Colonic mucosa (tissue), 4 donors: ENCODE data around the gene DCUN1D2. TPM values are rescaled to one million over a fixed set of nuclear protein-coding genes. Genes with fewer than 3 reads are reported as not detected.

Source experiments
- DNase-seq: peaks from one replicate; pipeline ENCODE4 v3.0.0-alpha.2; 2020
- H3K27ac ChIP-seq: fragments of 200-600 bp; one replicate; pipeline ENCODE4 v1.8.0; 2021
- H3K27me3 ChIP-seq: fragments of 200-600 bp; one replicate; pipeline ENCODE4 v1.8.0; 2021
- H3K36me3 ChIP-seq: fragments of 200-600 bp; one replicate; pipeline ENCODE4 v1.8.0; 2021
- H3K4me1 ChIP-seq: fragments of 200-600 bp; one replicate; pipeline ENCODE4 v1.8.0; 2021; ENCODE audit warnings: mild to moderate bottlenecking
- H3K4me3 ChIP-seq: fragments of 200-600 bp; one replicate; pipeline ENCODE4 v1.8.0; 2021
- H3K9ac ChIP-seq, 2 donors: one replicate each; pipeline ENCODE4 v1.7.0; 2013; ENCODE audit warnings: control low read depth in 2 of 2, low read depth in 2 of 2, low read length in 2 of 2
- H3K9me3 ChIP-seq: fragments of 200-600 bp; one replicate; pipeline ENCODE4 v1.8.0; 2021
- CTCF ChIP-seq: fragments of 200-600 bp; IDR thresholded peaks from one replicate; pipeline ENCODE4 v1.8.0; 2022; ENCODE audit warnings: antibody characterized with exemption, mild to moderate bottlenecking
- intact Hi-C: fragments of 100-400 bp; cut with DNase I; formaldehyde crosslinking; loops from one replicate; pipeline ENCODE4 v1.14.1; 2022
- total RNA-seq, 2 donors: library from RNA; stranded (reverse); fragmentation: NEBNext Ultra II Directional in 1 of 2; extraction: Animal tissue kit (Norgen Biotek cat#: 25700) in 1 of 2; gene quantifications; one replicate each; pipeline ENCODE4 v1.2.1, GENCODE V29; 2021
- donor health status: healthy.
- donor health status: DM: no; HTN: no; CAD: no.
- donor health status: DM: no; HTN: no; CAD: no.

DCUN1D2 gene
- total RNA-seq, 2 donors from 2014 or later = 14.9 to 20.5 TPM

- no peak for TF ChIP-seq CTCF
- no peak for DNase-seq
- H3K36me3 ChIP-seq = no peaks in the 10 kb centered on the region
- no peak overlapping the region for H3K27ac ChIP-seq
- no peak overlapping the region for H3K9ac ChIP-seq
- intact Hi-C loops = loop anchor here (5.0 kb wide), 1 partner anchor 40 kb away; no protein-coding TSS in a partner anchor
- no peak overlapping the region for H3K4me3 ChIP-seq
- no peaks in the 10 kb centered on the region for H3K4me1 ChIP-seq
- no peaks in the 10 kb centered on the region for H3K9me3 ChIP-seq
- H3K27me3 ChIP-seq = no peaks in the 10 kb centered on the region
These were observed 42.9 kb downstream of the DCUN1D2 start for GRCh38 chr13:113447596-113447995.

GRCh38 chr13:113446488-113446854 lies 44.0 kb downstream of the DCUN1D2 start:
- H3K4me1 ChIP-seq = no peaks in the 10 kb centered on the region
- no peak overlapping the region for H3K9ac ChIP-seq
- intact Hi-C loops = loop anchor here (5.0 kb wide), 1 partner anchor 39 kb away; no protein-coding TSS in a partner anchor
- no peak overlapping the region for H3K4me3 ChIP-seq
- no peak for TF ChIP-seq CTCF
- no peaks in the 10 kb centered on the region for H3K27me3 ChIP-seq
- no peaks in the 10 kb centered on the region for H3K36me3 ChIP-seq
- no peaks in the 10 kb centered on the region for H3K9me3 ChIP-seq
- no peak overlapping the region for H3K27ac ChIP-seq
- no peak for DNase-seq

GRCh38 chr13:113445791-113446487 lies 44.6 kb downstream of the DCUN1D2 start:
- no peaks in the 10 kb centered on the region for H3K36me3 ChIP-seq
- intact Hi-C loops = loop anchor here (5.0 kb wide), 1 partner anchor 39 kb away; no protein-coding TSS in a partner anchor
- no peak for TF ChIP-seq CTCF
- no peak overlapping the region for H3K27ac ChIP-seq
- H3K9me3 ChIP-seq = no peaks in the 10 kb centered on the region
- H3K9ac ChIP-seq = no peak overlapping the region
- no peak overlapping the region for H3K4me3 ChIP-seq
- no peak for DNase-seq
- H3K4me1 ChIP-seq = no peaks in the 10 kb centered on the region
- H3K27me3 ChIP-seq = no peaks in the 10 kb centered on the region

- TF ChIP-seq CTCF = no peak
- no peaks in the 10 kb centered on the region for H3K27me3 ChIP-seq
- intact Hi-C loops = no loop called here
- no peaks in the 10 kb centered on the region for H3K9me3 ChIP-seq
- DNase-seq = no peak
- H3K9ac ChIP-seq = no peak overlapping the region
- H3K4me1 ChIP-seq = no peaks in the 10 kb centered on the region
- H3K4me3 ChIP-seq = no peak overlapping the region
- no peaks in the 10 kb centered on the region for H3K36me3 ChIP-seq
- H3K27ac ChIP-seq = no peak overlapping the region
These were observed 46.5 kb downstream of the DCUN1D2 start for GRCh38 chr13:113443991-113444390.

- intact Hi-C loops = no loop called here
- no peaks in the 10 kb centered on the region for H3K27me3 ChIP-seq
- H3K9me3 ChIP-seq = no peaks in the 10 kb centered on the region
- no peaks in the 10 kb centered on the region for H3K4me1 ChIP-seq
- no peak overlapping the region for H3K27ac ChIP-seq
- no peak for DNase-seq
- TF ChIP-seq CTCF = no peak
- H3K4me3 ChIP-seq = no peak overlapping the region
- H3K9ac ChIP-seq = no peak overlapping the region
- H3K36me3 ChIP-seq = no peaks in the 10 kb centered on the region
These were observed 47.5 kb downstream of the DCUN1D2 start for GRCh38 chr13:113442985-113443362.
